ENCODE measurements around the gene NIPSNAP2.
A peak's percentile ranks its signal among the peaks of the same experiment; 100 is the strongest.

The NIPSNAP2 gene

GRCh38 chr7:55965805-55966421, 1.5 kb downstream of the NIPSNAP2 start:
- H3K27ac Mint-ChIP-seq: peak overlapping the region; percentile 68
- H3K27me3 Mint-ChIP-seq: no peaks in the 10 kb centered on the region

GRCh38 chr7:55966851-55967250, 2.5 kb downstream of the NIPSNAP2 start:
- Mint-ChIP-seq H3K27ac (peak overlapping the region; percentile 68), H3K9me3 (ENCODE audit: low read depth) (no peaks in the 10 kb centered on the region), H3K4me1 (ENCODE audit: low read depth) (peaks cover 39% of the 10 kb centered on the region), H3K36me3 (peaks cover 5% of the 10 kb centered on the region), H3K4me3 (peak overlapping the region; percentile 47), H3K27me3 (no peaks in the 10 kb centered on the region)

More at GRCh38 chr7:55965805-55966421, 1.5 kb downstream of the NIPSNAP2 start:
- H3K36me3 Mint-ChIP-seq: peaks cover 5% of the 10 kb centered on the region
- H3K4me1 Mint-ChIP-seq (ENCODE audit: low read depth): peaks cover 35% of the 10 kb centered on the region
- H3K9me3 Mint-ChIP-seq (ENCODE audit: low read depth): no peaks in the 10 kb centered on the region
- H3K4me3 Mint-ChIP-seq: peak overlapping the region; percentile 69

- H3K27me3 Mint-ChIP-seq: no peaks in the 10 kb centered on the region
- no peak overlapping the region for H3K27ac Mint-ChIP-seq
- H3K4me1 Mint-ChIP-seq (ENCODE audit: low read depth): peaks cover 31% of the 10 kb centered on the region
- H3K36me3 Mint-ChIP-seq: peaks cover 5% of the 10 kb centered on the region
- H3K9me3 Mint-ChIP-seq (ENCODE audit: low read depth): no peaks in the 10 kb centered on the region
- no peak overlapping the region for H3K4me3 Mint-ChIP-seq
Measured at GRCh38 chr7:55969391-55969790, 5.0 kb downstream of the NIPSNAP2 start.

- H3K27me3 Mint-ChIP-seq: no peaks in the 10 kb centered on the region
- H3K4me1 Mint-ChIP-seq (ENCODE audit: low read depth): peaks cover 32% of the 10 kb centered on the region
- no peaks in the 10 kb centered on the region for H3K9me3 Mint-ChIP-seq (ENCODE audit: low read depth)
- no peak overlapping the region for H3K27ac Mint-ChIP-seq
- H3K36me3 Mint-ChIP-seq: peaks cover 5% of the 10 kb centered on the region
- H3K4me3 Mint-ChIP-seq: no peak overlapping the region
Measured at GRCh38 chr7:55970561-55970960, 6.2 kb downstream of the NIPSNAP2 start.

- Mint-ChIP-seq H3K27me3 (no peaks in the 10 kb centered on the region), H3K4me1 (ENCODE audit: low read depth) (peaks cover 28% of the 10 kb centered on the region), H3K9me3 (ENCODE audit: low read depth) (no peaks in the 10 kb centered on the region), H3K4me3 (no peak overlapping the region), H3K27ac (no peak overlapping the region), H3K36me3 (peaks cover 5% of the 10 kb centered on the region)
Measured at GRCh38 chr7:55970978-55971377, 6.6 kb downstream of the NIPSNAP2 start.

GRCh38 chr7:55973747-55974250, 9.4 kb downstream of the NIPSNAP2 start:
- peaks cover 19% of the 10 kb centered on the region for H3K4me1 Mint-ChIP-seq (ENCODE audit: low read depth)
- no peaks in the 10 kb centered on the region for H3K27me3 Mint-ChIP-seq
- no peak overlapping the region for H3K27ac Mint-ChIP-seq
- H3K4me3 Mint-ChIP-seq: no peak overlapping the region
- peaks cover 3% of the 10 kb centered on the region for H3K36me3 Mint-ChIP-seq
- no peaks in the 10 kb centered on the region for H3K9me3 Mint-ChIP-seq (ENCODE audit: low read depth)

GRCh38 chr7:55975988-55976633, 11.7 kb downstream of the NIPSNAP2 start:
- Mint-ChIP-seq H3K4me3 (no peak overlapping the region), H3K4me1 (ENCODE audit: low read depth) (peaks cover 11% of the 10 kb centered on the region), H3K27ac (no peak overlapping the region), H3K9me3 (ENCODE audit: low read depth) (no peaks in the 10 kb centered on the region), H3K36me3 (peaks cover 6% of the 10 kb centered on the region), H3K27me3 (no peaks in the 10 kb centered on the region)

- Mint-ChIP-seq H3K4me1 (ENCODE audit: low read depth) (peaks cover 9% of the 10 kb centered on the region), H3K27me3 (no peaks in the 10 kb centered on the region), H3K27ac (no peak overlapping the region), H3K9me3 (ENCODE audit: low read depth) (no peaks in the 10 kb centered on the region), H3K4me3 (no peak overlapping the region), H3K36me3 (peaks cover 6% of the 10 kb centered on the region)
Measured at GRCh38 chr7:55977831-55978230, 13.4 kb downstream of the NIPSNAP2 start.

- H3K4me1 Mint-ChIP-seq (ENCODE audit: low read depth): peaks cover 3% of the 10 kb centered on the region
- H3K4me3 Mint-ChIP-seq: no peak overlapping the region
- H3K27me3 Mint-ChIP-seq: no peaks in the 10 kb centered on the region
- no peaks in the 10 kb centered on the region for H3K9me3 Mint-ChIP-seq (ENCODE audit: low read depth)
- H3K36me3 Mint-ChIP-seq: peaks cover 6% of the 10 kb centered on the region
- H3K27ac Mint-ChIP-seq: no peak overlapping the region
Measured at GRCh38 chr7:55980266-55980665, 15.9 kb downstream of the NIPSNAP2 start.

- Mint-ChIP-seq H3K27ac (no peak overlapping the region), H3K36me3 (peaks cover 10% of the 10 kb centered on the region), H3K4me3 (no peak overlapping the region), H3K4me1 (ENCODE audit: low read depth) (no peaks in the 10 kb centered on the region), H3K9me3 (ENCODE audit: low read depth) (no peaks in the 10 kb centered on the region), H3K27me3 (no peaks in the 10 kb centered on the region)
Measured at GRCh38 chr7:55983537-55983936, 19.2 kb downstream of the NIPSNAP2 start.

GRCh38 chr7:55992346-55992745, 28.0 kb downstream of the NIPSNAP2 start:
- H3K9me3 Mint-ChIP-seq (ENCODE audit: low read depth): no peaks in the 10 kb centered on the region
- peaks cover 7% of the 10 kb centered on the region for H3K36me3 Mint-ChIP-seq
- no peaks in the 10 kb centered on the region for H3K4me1 Mint-ChIP-seq (ENCODE audit: low read depth)
- H3K4me3 Mint-ChIP-seq: no peak overlapping the region
- H3K27me3 Mint-ChIP-seq: no peaks in the 10 kb centered on the region
- no peak overlapping the region for H3K27ac Mint-ChIP-seq

GRCh38 chr7:55996856-55997500, 32.6 kb downstream of the NIPSNAP2 start:
- H3K4me3 Mint-ChIP-seq: no peak overlapping the region
- no peaks in the 10 kb centered on the region for H3K9me3 Mint-ChIP-seq (ENCODE audit: low read depth)
- no peak overlapping the region for H3K27ac Mint-ChIP-seq
- peaks cover 7% of the 10 kb centered on the region for H3K36me3 Mint-ChIP-seq
- peaks cover 4% of the 10 kb centered on the region for H3K4me1 Mint-ChIP-seq (ENCODE audit: low read depth)
- no peaks in the 10 kb centered on the region for H3K27me3 Mint-ChIP-seq

GRCh38 chr7:56003749-56004148, 39.4 kb downstream of the NIPSNAP2 start:
- no peak overlapping the region for H3K4me3 Mint-ChIP-seq
- H3K27ac Mint-ChIP-seq: no peak overlapping the region
- peaks cover 4% of the 10 kb centered on the region for H3K4me1 Mint-ChIP-seq (ENCODE audit: low read depth)
- peaks cover 3% of the 10 kb centered on the region for H3K36me3 Mint-ChIP-seq
- H3K9me3 Mint-ChIP-seq (ENCODE audit: low read depth): no peaks in the 10 kb centered on the region
- no peaks in the 10 kb centered on the region for H3K27me3 Mint-ChIP-seq

GRCh38 chr7:56007167-56007652, 42.8 kb downstream of the NIPSNAP2 start:
- no peaks in the 10 kb centered on the region for H3K27me3 Mint-ChIP-seq
- no peaks in the 10 kb centered on the region for H3K4me1 Mint-ChIP-seq (ENCODE audit: low read depth)
- H3K27ac Mint-ChIP-seq: no peak overlapping the region
- no peak overlapping the region for H3K4me3 Mint-ChIP-seq
- no peaks in the 10 kb centered on the region for H3K9me3 Mint-ChIP-seq (ENCODE audit: low read depth)
- no peaks in the 10 kb centered on the region for H3K36me3 Mint-ChIP-seq

- no peak overlapping the region for H3K27ac Mint-ChIP-seq
- no peaks in the 10 kb centered on the region for H3K4me1 Mint-ChIP-seq (ENCODE audit: low read depth)
Measured at GRCh38 chr7:56007891-56008290, 43.5 kb downstream of the NIPSNAP2 start.

More at GRCh38 chr7:56007891-56008290, 43.5 kb downstream of the NIPSNAP2 start:
- Mint-ChIP-seq H3K27me3 (no peaks in the 10 kb centered on the region), H3K4me3 (no peak overlapping the region), H3K9me3 (ENCODE audit: low read depth) (no peaks in the 10 kb centered on the region), H3K36me3 (no peaks in the 10 kb centered on the region)

Measured in activated naive CD8-positive, alpha-beta T cell (primary cell).